Endothelial cell of umbilical vein (primary cell): ENCODE results near the gene SYNPR.

ENCODE experiments used
- CTCF ChIP-seq, 2 donors: IDR thresholded peaks; 1 replicate in 1 of 2; 2 replicates in 1 of 2; pipeline ENCODE4 v1.5.1; 2011; ENCODE audit warnings: low read length in 2 of 2, mild to moderate bottlenecking in 2 of 2, moderate library complexity in 2 of 2, control low read depth in 1 of 2, inconsistent platforms in 1 of 2, low read depth in 1 of 2; ENCODE audit not compliant: insufficient read depth in 1 of 2; ENCODE audit errors: extremely low read depth in 1 of 2
- EZH2 ChIP-seq: IDR thresholded peaks from 2 replicates; pipeline ENCODE4 v1.6.1; 2012; ENCODE audit warnings: borderline replicate concordance, low read depth, mild to moderate bottlenecking, moderate library complexity, low read length, inconsistent platforms; ENCODE audit not compliant: severe bottlenecking
- GATA2 ChIP-seq: IDR thresholded peaks from 2 replicates; pipeline ENCODE4 v1.7.0; 2011; ENCODE audit warnings: low read depth, mild to moderate bottlenecking, moderate library complexity, mixed read lengths, low read length; ENCODE audit not compliant: insufficient read length, insufficient read depth
- JUN ChIP-seq: IDR thresholded peaks from 2 replicates; pipeline ENCODE4 v1.6.1; 2011; ENCODE audit warnings: borderline replicate concordance, low read depth; ENCODE audit not compliant: insufficient read length, insufficient read depth
- MAX ChIP-seq: IDR thresholded peaks from 2 replicates; pipeline ENCODE4 v1.6.1; 2011; ENCODE audit not compliant: insufficient read depth, insufficient read length
- MYC ChIP-seq: IDR thresholded peaks from one replicate; pipeline ENCODE4 v1.6.1; 2011; ENCODE audit warnings: mild to moderate bottlenecking, low read depth, low read length
- POLR2A ChIP-seq: IDR thresholded peaks from 2 replicates; pipeline ENCODE4 v1.6.1; 2012; ENCODE audit warnings: low read depth, mild to moderate bottlenecking, control low read depth, low read length
- POLR2AphosphoS5 ChIP-seq: IDR thresholded peaks from 2 replicates; pipeline ENCODE4 v1.6.1; 2012; ENCODE audit warnings: low read depth, mild to moderate bottlenecking, control low read depth, low read length, moderate library complexity; ENCODE audit not compliant: insufficient read depth

- no peak for TF ChIP-seq CTCF (IDR thresholded peaks at IDR 0.05; ENCODE audit: extremely low read depth in 1 of 2, insufficient read depth in 1 of 2, low read depth in 1 of 2, low read length in 2 of 2)
- no peak for TF ChIP-seq MYC
- TF ChIP-seq POLR2A, result no peak
- TF ChIP-seq GATA2, result no peak
- TF ChIP-seq EZH2, result no peak
- no peak for TF ChIP-seq POLR2AphosphoS5
- no peak for TF ChIP-seq MAX
- TF ChIP-seq JUN, result no peak
Observed at GRCh38 chr3:63383040-63383439, 104.9 kb downstream of the SYNPR start.
